Measurements from ENCODE around the gene CMTM7. TPM values are rescaled to one million over a fixed set of nuclear protein-coding genes. Genes with fewer than 3 reads are reported as not detected.

The CMTM7 gene
- total and polyA plus RNA-seq, 9 of the 15 experiments (the other 6 are each of a cell fraction or from before 2014, with no cell fraction given): 0.03 to 1.6 (median 0.42) TPM; not detected in 4

DNA sequence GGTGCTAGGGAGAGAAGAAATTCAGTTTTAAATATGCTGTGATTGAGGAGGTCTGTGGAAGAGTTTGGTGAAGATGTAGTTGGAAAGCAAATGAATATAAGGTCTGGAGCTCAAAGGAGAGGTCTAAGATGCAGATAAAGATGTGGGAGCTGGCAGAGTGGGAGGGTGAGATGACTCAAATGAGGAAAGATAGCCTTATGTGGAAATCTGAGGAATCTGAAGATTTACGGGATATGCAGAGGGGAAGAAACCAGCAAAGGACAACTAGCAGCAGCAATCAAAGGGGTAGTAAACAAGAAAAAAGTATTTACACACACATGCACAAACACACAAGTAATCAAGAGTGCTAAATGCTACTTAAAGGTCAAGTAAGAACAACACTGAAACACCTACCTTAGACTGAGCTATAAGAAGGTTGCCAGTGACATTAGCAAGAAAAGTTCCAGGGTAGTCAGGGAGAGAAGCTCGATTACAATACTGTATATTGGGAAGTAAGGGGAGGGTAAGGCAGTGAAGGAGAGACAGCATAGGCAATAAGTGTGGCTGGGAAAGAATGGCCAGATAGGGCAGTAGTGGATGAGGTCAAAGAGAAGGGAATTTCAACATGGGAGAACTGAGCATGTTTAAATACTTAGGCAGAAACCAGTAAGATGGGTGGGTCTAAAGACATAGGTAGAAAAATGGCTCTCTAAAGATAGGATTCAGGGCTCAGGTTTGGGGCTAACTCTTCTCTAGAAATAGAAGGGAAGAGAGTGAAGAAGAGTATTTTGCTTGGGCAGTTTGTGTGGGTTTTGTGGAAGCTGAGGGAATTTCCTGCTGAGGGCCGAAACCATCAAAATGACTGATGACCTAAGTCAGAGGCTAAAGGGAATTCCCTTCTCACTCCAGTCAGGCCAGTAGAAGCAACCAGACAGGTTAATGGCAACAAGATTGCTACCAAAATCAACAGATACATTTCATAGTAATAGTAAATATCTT, 102.1 kb downstream of the CMTM7 start (continued):
- TF ChIP-seq, protein P1, sequence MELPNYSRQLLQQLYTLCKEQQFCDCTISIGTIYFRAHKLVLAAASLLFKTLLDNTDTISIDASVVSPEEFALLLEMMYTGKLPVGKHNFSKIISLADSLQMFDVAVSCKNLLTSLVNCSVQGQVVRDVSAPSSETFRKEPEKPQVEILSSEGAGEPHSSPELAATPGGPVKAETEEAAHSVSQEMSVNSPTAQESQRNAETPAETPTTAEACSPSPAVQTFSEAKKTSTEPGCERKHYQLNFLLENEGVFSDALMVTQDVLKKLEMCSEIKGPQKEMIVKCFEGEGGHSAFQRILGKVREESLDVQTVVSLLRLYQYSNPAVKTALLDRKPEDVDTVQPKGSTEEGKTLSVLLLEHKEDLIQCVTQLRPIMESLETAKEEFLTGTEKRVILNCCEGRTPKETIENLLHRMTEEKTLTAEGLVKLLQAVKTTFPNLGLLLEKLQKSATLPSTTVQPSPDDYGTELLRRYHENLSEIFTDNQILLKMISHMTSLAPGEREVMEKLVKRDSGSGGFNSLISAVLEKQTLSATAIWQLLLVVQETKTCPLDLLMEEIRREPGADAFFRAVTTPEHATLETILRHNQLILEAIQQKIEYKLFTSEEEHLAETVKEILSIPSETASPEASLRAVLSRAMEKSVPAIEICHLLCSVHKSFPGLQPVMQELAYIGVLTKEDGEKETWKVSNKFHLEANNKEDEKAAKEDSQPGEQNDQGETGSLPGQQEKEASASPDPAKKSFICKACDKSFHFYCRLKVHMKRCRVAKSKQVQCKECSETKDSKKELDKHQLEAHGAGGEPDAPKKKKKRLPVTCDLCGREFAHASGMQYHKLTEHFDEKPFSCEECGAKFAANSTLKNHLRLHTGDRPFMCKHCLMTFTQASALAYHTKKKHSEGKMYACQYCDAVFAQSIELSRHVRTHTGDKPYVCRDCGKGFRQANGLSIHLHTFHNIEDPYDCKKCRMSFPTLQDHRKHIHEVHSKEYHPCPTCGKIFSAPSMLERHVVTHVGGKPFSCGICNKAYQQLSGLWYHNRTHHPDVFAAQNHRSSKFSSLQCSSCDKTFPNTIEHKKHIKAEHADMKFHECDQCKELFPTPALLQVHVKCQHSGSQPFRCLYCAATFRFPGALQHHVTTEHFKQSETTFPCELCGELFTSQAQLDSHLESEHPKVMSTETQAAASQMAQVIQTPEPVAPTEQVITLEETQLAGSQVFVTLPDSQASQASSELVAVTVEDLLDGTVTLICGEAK (IDR thresholded peaks at IDR 0.05): 0 out of 2 replicates have a peak, but pooled peaks have one; percentile 7
- TF ChIP-seq, protein P1 (CRISPR knock-in tag; IDR thresholded peaks at IDR 0.05): no peak
- TF ChIP-seq EGR1 (conservative IDR thresholded peaks at IDR 0.05) (peak; percentile 67), SMAD2 (IDR thresholded peaks at IDR 0.05; ENCODE audit: low read depth, low read length) (no peak), SMARCA5 (IDR thresholded peaks at IDR 0.05) (0 out of 2 replicates have a peak, but pooled peaks have one; percentile 27), JUND (IDR thresholded peaks at IDR 0.05; ENCODE audit: borderline replicate concordance, low read depth, low read length) (peak; percentile 85), JUND (tag; IDR thresholded peaks at IDR 0.05; ENCODE audit: borderline replicate concordance, low read depth, low read length) (peak; percentile 58; the same call in 1 of the 3 replicates), NR2C1 (IDR thresholded peaks at IDR 0.05) (no peak), NR2C1 (tag; IDR thresholded peaks at IDR 0.05) (no peak), GABPA (tag; conservative IDR thresholded peaks at IDR 0.05; ENCODE audit: low read depth) (no peak)
- TF ChIP-seq, protein P2, sequence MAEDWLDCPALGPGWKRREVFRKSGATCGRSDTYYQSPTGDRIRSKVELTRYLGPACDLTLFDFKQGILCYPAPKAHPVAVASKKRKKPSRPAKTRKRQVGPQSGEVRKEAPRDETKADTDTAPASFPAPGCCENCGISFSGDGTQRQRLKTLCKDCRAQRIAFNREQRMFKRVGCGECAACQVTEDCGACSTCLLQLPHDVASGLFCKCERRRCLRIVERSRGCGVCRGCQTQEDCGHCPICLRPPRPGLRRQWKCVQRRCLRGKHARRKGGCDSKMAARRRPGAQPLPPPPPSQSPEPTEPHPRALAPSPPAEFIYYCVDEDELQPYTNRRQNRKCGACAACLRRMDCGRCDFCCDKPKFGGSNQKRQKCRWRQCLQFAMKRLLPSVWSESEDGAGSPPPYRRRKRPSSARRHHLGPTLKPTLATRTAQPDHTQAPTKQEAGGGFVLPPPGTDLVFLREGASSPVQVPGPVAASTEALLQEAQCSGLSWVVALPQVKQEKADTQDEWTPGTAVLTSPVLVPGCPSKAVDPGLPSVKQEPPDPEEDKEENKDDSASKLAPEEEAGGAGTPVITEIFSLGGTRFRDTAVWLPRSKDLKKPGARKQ (CRISPR knock-in tag; IDR thresholded peaks at IDR 0.05): no peak
- TF ChIP-seq, protein P3, sequence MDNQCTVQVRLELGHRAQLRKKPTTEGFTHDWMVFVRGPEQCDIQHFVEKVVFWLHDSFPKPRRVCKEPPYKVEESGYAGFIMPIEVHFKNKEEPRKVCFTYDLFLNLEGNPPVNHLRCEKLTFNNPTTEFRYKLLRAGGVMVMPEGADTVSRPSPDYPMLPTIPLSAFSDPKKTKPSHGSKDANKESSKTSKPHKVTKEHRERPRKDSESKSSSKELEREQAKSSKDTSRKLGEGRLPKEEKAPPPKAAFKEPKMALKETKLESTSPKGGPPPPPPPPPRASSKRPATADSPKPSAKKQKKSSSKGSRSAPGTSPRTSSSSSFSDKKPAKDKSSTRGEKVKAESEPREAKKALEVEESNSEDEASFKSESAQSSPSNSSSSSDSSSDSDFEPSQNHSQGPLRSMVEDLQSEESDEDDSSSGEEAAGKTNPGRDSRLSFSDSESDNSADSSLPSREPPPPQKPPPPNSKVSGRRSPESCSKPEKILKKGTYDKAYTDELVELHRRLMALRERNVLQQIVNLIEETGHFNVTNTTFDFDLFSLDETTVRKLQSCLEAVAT (IDR thresholded peaks at IDR 0.05): 0 out of 4 replicates have a peak, but pooled peaks of 1 of the 2 experiments have one; percentile 40
- TF ChIP-seq, protein P4, sequence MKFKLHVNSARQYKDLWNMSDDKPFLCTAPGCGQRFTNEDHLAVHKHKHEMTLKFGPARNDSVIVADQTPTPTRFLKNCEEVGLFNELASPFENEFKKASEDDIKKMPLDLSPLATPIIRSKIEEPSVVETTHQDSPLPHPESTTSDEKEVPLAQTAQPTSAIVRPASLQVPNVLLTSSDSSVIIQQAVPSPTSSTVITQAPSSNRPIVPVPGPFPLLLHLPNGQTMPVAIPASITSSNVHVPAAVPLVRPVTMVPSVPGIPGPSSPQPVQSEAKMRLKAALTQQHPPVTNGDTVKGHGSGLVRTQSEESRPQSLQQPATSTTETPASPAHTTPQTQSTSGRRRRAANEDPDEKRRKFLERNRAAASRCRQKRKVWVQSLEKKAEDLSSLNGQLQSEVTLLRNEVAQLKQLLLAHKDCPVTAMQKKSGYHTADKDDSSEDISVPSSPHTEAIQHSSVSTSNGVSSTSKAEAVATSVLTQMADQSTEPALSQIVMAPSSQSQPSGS (CRISPR knock-in tag; IDR thresholded peaks at IDR 0.05): no peak

Measured in K562 (cell line).